Parathyroid adenoma (tissue), 2 donors: ENCODE results near the gene ARX.

Experiments used
- H2AFZ ChIP-seq: fragments of 300-600 bp; sonication (generic); one replicate; pipeline ENCODE4 v1.7.0; 2017; ENCODE audit warnings: antibody characterized with exemption, mild to moderate bottlenecking
- H3K27ac ChIP-seq: fragments of 300-600 bp; sonication (generic); one replicate; pipeline ENCODE4 v1.7.0; 2017
- H3K27me3 ChIP-seq: fragments of 300-600 bp; sonication (generic); one replicate; pipeline ENCODE4 v1.7.0; 2017; ENCODE audit warnings: low read length; ENCODE audit not compliant: control insufficient read depth, insufficient read depth
- H3K36me3 ChIP-seq: fragments of 300-600 bp; sonication (generic); one replicate; pipeline ENCODE4 v1.7.0; 2017; ENCODE audit warnings: low read length; ENCODE audit not compliant: control insufficient read depth, insufficient read depth
- H3K4me1 ChIP-seq: fragments of 300-600 bp; sonication (generic); one replicate; pipeline ENCODE4 v1.7.0; 2017; ENCODE audit warnings: control low read depth
- H3K4me2 ChIP-seq: fragments of 300-600 bp; sonication (generic); one replicate; pipeline ENCODE4 v1.7.0; 2017; ENCODE audit warnings: low read length
- H3K4me3 ChIP-seq: fragments of 300-600 bp; sonication (generic); one replicate; pipeline ENCODE4 v1.7.0; 2017; ENCODE audit warnings: low read depth, low read length
- H3K79me2 ChIP-seq: fragments of 300-600 bp; sonication (generic); one replicate; pipeline ENCODE4 v1.7.0; 2017; ENCODE audit warnings: control low read depth
- H3K9ac ChIP-seq: fragments of 300-600 bp; sonication (generic); one replicate; pipeline ENCODE4 v1.7.0; 2017; ENCODE audit warnings: mild to moderate bottlenecking
- H3K9me3 ChIP-seq: fragments of 300-600 bp; sonication (generic); one replicate; pipeline ENCODE4 v1.7.0; 2017; ENCODE audit warnings: low read length; ENCODE audit not compliant: control insufficient read depth
- CTCF ChIP-seq: fragments of 300-600 bp; sonication (generic); IDR thresholded peaks from one replicate; pipeline ENCODE4 v1.7.0; 2017; ENCODE audit warnings: antibody characterized with exemption, mild to moderate bottlenecking
- donor health status: primary hyperparathyroidism.

ARX gene

GRCh38 chrX:25010784-25011588, 4.8 kb downstream of the ARX start:
- H3K79me2 ChIP-seq = no peaks in the 10 kb centered on the region
- no peak overlapping the region for H3K9ac ChIP-seq

GRCh38 chrX:25009407-25009806, 6.4 kb downstream of the ARX start:
- Histone ChIP-seq H3K9me3 (no peaks in the 10 kb centered on the region), H3K79me2 (no peaks in the 10 kb centered on the region), H3K4me1 (no peaks in the 10 kb centered on the region), H2AFZ (no peak overlapping the region), H3K4me2 (no peak overlapping the region), H3K4me3 (no peak overlapping the region), H3K27me3 (no peaks in the 10 kb centered on the region), H3K36me3 (no peaks in the 10 kb centered on the region), H3K9ac (no peak overlapping the region), H3K27ac (no peak overlapping the region)
- TF ChIP-seq CTCF = no peak

More at GRCh38 chrX:25010784-25011588, 4.8 kb downstream of the ARX start:
- H3K9me3 ChIP-seq = no peaks in the 10 kb centered on the region
- H3K27ac ChIP-seq = no peak overlapping the region
- no peak overlapping the region for H3K4me3 ChIP-seq
- no peaks in the 10 kb centered on the region for H3K27me3 ChIP-seq
- H3K4me1 ChIP-seq = no peaks in the 10 kb centered on the region
- no peak for TF ChIP-seq CTCF
- H2AFZ ChIP-seq = no peak overlapping the region
- no peaks in the 10 kb centered on the region for H3K36me3 ChIP-seq
- H3K4me2 ChIP-seq = no peak overlapping the region

GRCh38 chrX:25007059-25008053, 8.4 kb downstream of the ARX start:
- Histone ChIP-seq H2AFZ (no peak overlapping the region), H3K4me2 (no peak overlapping the region), H3K27ac (no peak overlapping the region), H3K4me1 (no peaks in the 10 kb centered on the region), H3K79me2 (no peaks in the 10 kb centered on the region), H3K9me3 (no peaks in the 10 kb centered on the region), H3K9ac (no peak overlapping the region), H3K4me3 (no peak overlapping the region), H3K27me3 (no peaks in the 10 kb centered on the region), H3K36me3 (no peaks in the 10 kb centered on the region)
- TF ChIP-seq CTCF = no peak

- H2AFZ ChIP-seq = no peak overlapping the region
- H3K36me3 ChIP-seq = no peaks in the 10 kb centered on the region
- no peaks in the 10 kb centered on the region for H3K9me3 ChIP-seq
- H3K79me2 ChIP-seq = no peaks in the 10 kb centered on the region
- H3K4me3 ChIP-seq = no peak overlapping the region
- no peaks in the 10 kb centered on the region for H3K4me1 ChIP-seq
- H3K9ac ChIP-seq = no peak overlapping the region
- no peak for TF ChIP-seq CTCF
- H3K4me2 ChIP-seq = no peak overlapping the region
- H3K27ac ChIP-seq = no peak overlapping the region
- no peaks in the 10 kb centered on the region for H3K27me3 ChIP-seq
These were observed 9.1 kb downstream of the ARX start for GRCh38 chrX:25006586-25007058.
